Mesodermal cell (in vitro differentiated cells): ENCODE measurements around the gene MYLIP.

Source experiments
- H3K27ac ChIP-seq: 2 replicates; pipeline ENCODE4 v1.7.0; 2013; ENCODE audit warnings: mild to moderate bottlenecking, low read depth, low read length, moderate library complexity; ENCODE audit not compliant: severe bottlenecking
- H3K36me3 ChIP-seq: 2 replicates; pipeline ENCODE4 v1.7.1; 2013; ENCODE audit warnings: mild to moderate bottlenecking, low read length, moderate library complexity; ENCODE audit not compliant: control insufficient read depth, insufficient read depth
- H3K4me1 ChIP-seq: one replicate; pipeline ENCODE4 v1.7.1; 2013; ENCODE audit warnings: mild to moderate bottlenecking, low read length; ENCODE audit not compliant: insufficient read depth, control insufficient read depth, poor library complexity, severe bottlenecking
- H3K4me3 ChIP-seq: 2 replicates; pipeline ENCODE4 v1.7.0; 2013; ENCODE audit warnings: low read length, control low read depth, mild to moderate bottlenecking; ENCODE audit not compliant: insufficient read depth, poor library complexity, severe bottlenecking; ENCODE audit errors: extremely low read depth
- H3K9me3 ChIP-seq: 2 replicates; pipeline ENCODE4 v1.7.1; 2013; ENCODE audit warnings: mild to moderate bottlenecking, low read length, moderate library complexity; ENCODE audit not compliant: control insufficient read depth
- WGBS, 2 experiments: methylation state at CpG; one replicate each; pipeline ENCODE4 v1.1.5; 2013; ENCODE audit warnings: missing lambda C conversion rate in 2 of 2; ENCODE audit not compliant: insufficient coverage in 2 of 2; 5-methylcytosine and 5-hydroxymethylcytosine counted together

Gene MYLIP

DNA sequence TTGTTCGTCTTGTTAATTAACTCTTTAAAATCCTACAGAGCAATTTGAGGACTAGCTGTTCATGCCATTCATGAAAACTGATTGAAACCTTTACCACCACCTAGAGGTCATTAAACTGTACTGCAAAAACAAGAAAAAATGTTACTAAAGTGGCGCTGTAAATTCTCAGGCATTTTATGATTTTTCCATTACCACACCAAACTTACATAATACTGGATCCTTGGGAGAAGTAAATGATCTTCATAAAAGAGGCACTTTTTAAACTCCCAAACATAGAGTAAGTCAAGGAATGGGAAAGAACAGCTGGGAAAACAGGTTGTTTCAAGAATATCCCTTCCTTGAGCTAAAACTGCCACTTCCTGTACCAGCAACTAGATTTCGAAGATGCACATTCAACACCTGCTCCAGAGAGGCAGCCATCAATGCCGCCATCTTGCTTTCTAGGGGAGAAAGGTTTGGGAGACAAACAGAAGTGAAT is 54.3 kb downstream of the MYLIP start:
- no peaks in the 10 kb centered on the region for H3K36me3 ChIP-seq
- WGBS, 2 experiments, result 65% methylated on average over 2 of the region's 4 CpGs; no CpG with 5 or more reads in 1 of the 2 experiments
- no peaks in the 10 kb centered on the region for H3K4me1 ChIP-seq
- no peaks in the 10 kb centered on the region for H3K9me3 ChIP-seq
- H3K4me3 ChIP-seq, result no peak overlapping the region
- no peak overlapping the region for H3K27ac ChIP-seq

DNA sequence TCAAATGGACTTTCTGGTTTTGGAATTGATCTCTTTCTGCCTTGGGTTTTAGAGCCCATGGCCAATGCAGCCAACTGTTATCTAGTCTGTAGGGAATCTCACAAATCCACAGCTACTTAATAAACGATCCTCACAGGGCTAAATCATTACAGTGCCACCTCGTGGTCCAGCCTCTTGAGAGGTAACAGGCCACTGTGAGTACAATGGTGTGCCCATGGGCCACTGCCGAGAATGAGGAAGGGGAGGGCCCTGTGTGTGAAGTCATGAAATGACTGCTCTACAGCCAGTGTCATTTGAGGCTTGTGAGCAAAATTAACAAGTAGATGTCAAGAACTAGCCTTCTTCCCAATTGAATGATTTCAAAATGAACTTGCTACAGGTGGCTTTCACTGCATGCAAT is 55.2 kb downstream of the MYLIP start:
- H3K4me3 ChIP-seq, result no peak overlapping the region
- H3K36me3 ChIP-seq, result no peaks in the 10 kb centered on the region
- no peaks in the 10 kb centered on the region for H3K9me3 ChIP-seq
- WGBS, 2 experiments, result 41% methylated on average over 3 of the region's 3 CpGs; no CpG with 5 or more reads in 1 of the 2 experiments
- H3K27ac ChIP-seq, result no peak overlapping the region
- no peaks in the 10 kb centered on the region for H3K4me1 ChIP-seq

- H3K4me3 ChIP-seq, result no peak overlapping the region
- H3K4me1 ChIP-seq, result no peaks in the 10 kb centered on the region
- no peaks in the 10 kb centered on the region for H3K9me3 ChIP-seq
- WGBS, 2 experiments, result 67 to 86% methylated on average over 1 to 3 of the region's 3 CpGs
- no peaks in the 10 kb centered on the region for H3K36me3 ChIP-seq
- no peak overlapping the region for H3K27ac ChIP-seq
Observed at GRCh38 chr6:16184551-16184950, 55.7 kb downstream of the MYLIP start.

- no peak overlapping the region for H3K4me3 ChIP-seq
Observed at GRCh38 chr6:16187176-16187575, 58.3 kb downstream of the MYLIP start.

GRCh38 chr6:16190214-16190613 is 61.3 kb downstream of the MYLIP start:
- no CpG with 5 or more reads among the region's 1 CpG for WGBS, 2 experiments
- no peaks in the 10 kb centered on the region for H3K36me3 ChIP-seq
- no peaks in the 10 kb centered on the region for H3K4me1 ChIP-seq
- no peaks in the 10 kb centered on the region for H3K9me3 ChIP-seq
- no peak overlapping the region for H3K27ac ChIP-seq
- no peak overlapping the region for H3K4me3 ChIP-seq

More at GRCh38 chr6:16187176-16187575, 58.3 kb downstream of the MYLIP start:
- 100% methylated on average over 1 of the region's 2 CpGs for WGBS, 2 experiments
- H3K36me3 ChIP-seq, result no peaks in the 10 kb centered on the region
- H3K9me3 ChIP-seq, result no peaks in the 10 kb centered on the region
- H3K4me1 ChIP-seq, result no peaks in the 10 kb centered on the region
- H3K27ac ChIP-seq, result no peak overlapping the region

- no peaks in the 10 kb centered on the region for H3K36me3 ChIP-seq
- H3K4me3 ChIP-seq, result no peak overlapping the region
- H3K4me1 ChIP-seq, result peaks cover 9% of the 10 kb centered on the region
- 93 to 98% methylated on average over 11 to 12 of the region's 14 CpGs for WGBS, 2 experiments
- H3K27ac ChIP-seq, result no peak overlapping the region
- no peaks in the 10 kb centered on the region for H3K9me3 ChIP-seq
Observed at GRCh38 chr6:16196260-16196983, 67.5 kb downstream of the MYLIP start.

DNA sequence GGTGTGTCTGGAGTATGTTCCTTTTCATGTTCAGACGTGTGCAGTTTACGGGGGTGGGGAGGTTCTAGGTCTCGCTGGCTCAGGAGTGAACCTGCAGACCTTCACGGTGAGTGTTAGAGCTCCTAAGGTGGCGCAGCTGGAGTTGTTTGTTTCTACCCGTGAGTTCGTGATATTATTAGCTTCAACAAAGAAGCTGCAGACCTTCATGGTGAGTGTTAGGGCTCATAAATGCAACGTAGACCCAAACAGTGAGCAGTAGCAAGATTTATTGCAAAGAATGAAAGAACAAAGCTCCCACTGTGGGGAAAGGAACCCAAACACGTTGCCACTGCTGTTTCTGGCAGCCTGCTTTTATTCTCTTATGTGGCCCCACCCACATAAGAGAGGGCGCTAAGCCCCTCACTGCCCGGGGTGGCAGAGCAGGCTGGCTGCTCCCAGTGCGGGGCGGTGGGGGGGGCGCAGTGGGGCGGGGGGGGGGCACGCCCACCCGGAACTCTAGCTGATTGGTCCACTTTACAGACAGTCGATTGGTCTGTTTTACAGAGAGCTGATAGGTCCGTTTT is 68.2 kb downstream of the MYLIP start:
- H3K27ac ChIP-seq, result no peak overlapping the region
- no peak overlapping the region for H3K4me3 ChIP-seq
- WGBS, 2 experiments, result 95 to 96% methylated on average over 6 to 9 of the region's 19 CpGs
- peaks cover 9% of the 10 kb centered on the region for H3K4me1 ChIP-seq
- H3K9me3 ChIP-seq, result no peaks in the 10 kb centered on the region
- H3K36me3 ChIP-seq, result no peaks in the 10 kb centered on the region
